ENCODE measurements around the gene NUDT1. TPM values are rescaled to one million over a fixed set of nuclear protein-coding genes. Genes with fewer than 3 reads are reported as not detected.

The NUDT1 gene
- total RNA-seq, 3 donors from 2014 or later, result 83.7 to 105 (median 96.8) TPM

GRCh38 chr7:2272031-2272430 is 30.0 kb downstream of the NUDT1 start:
- Mint-ChIP-seq H3K9me3 (no peaks in the 10 kb centered on the region), H3K36me3 (ENCODE audit: insufficient read depth) (peaks cover 11% of the 10 kb centered on the region), H3K27me3 (ENCODE audit: low read depth) (no peaks in the 10 kb centered on the region), H3K4me1 (ENCODE audit: low read depth) (no peaks in the 10 kb centered on the region), H3K4me3 (no peak overlapping the region)
- no peak for DNase-seq
- no peak for ATAC-seq

GRCh38 chr7:2273866-2274265 is 31.8 kb downstream of the NUDT1 start:
- Mint-ChIP-seq H3K27me3 (ENCODE audit: low read depth) (no peaks in the 10 kb centered on the region), H3K4me1 (ENCODE audit: low read depth) (no peaks in the 10 kb centered on the region), H3K9me3 (no peaks in the 10 kb centered on the region), H3K4me3 (no peak overlapping the region), H3K36me3 (ENCODE audit: insufficient read depth) (peaks cover 11% of the 10 kb centered on the region)
- no peak for ATAC-seq
- DNase-seq, result no peak

- DNase-seq (no peak), ATAC-seq (no peak)
Observed at GRCh38 chr7:2274666-2275065, 32.6 kb downstream of the NUDT1 start.

GRCh38 chr7:2275101-2275500 is 33.1 kb downstream of the NUDT1 start:
- H3K4me1 Mint-ChIP-seq (ENCODE audit: low read depth), result no peaks in the 10 kb centered on the region
- no peak overlapping the region for H3K4me3 Mint-ChIP-seq
- no peaks in the 10 kb centered on the region for H3K27me3 Mint-ChIP-seq (ENCODE audit: low read depth)
- no peak for ATAC-seq
- H3K36me3 Mint-ChIP-seq (ENCODE audit: insufficient read depth), result peaks cover 8% of the 10 kb centered on the region
- H3K9me3 Mint-ChIP-seq, result no peaks in the 10 kb centered on the region
- no peak for DNase-seq

More at GRCh38 chr7:2274666-2275065, 32.6 kb downstream of the NUDT1 start:
- Mint-ChIP-seq H3K4me3 (no peak overlapping the region), H3K4me1 (ENCODE audit: low read depth) (no peaks in the 10 kb centered on the region), H3K36me3 (ENCODE audit: insufficient read depth) (peaks cover 8% of the 10 kb centered on the region), H3K9me3 (no peaks in the 10 kb centered on the region), H3K27me3 (ENCODE audit: low read depth) (no peaks in the 10 kb centered on the region)

- ATAC-seq, result no peak
- no peaks in the 10 kb centered on the region for H3K27me3 Mint-ChIP-seq (ENCODE audit: low read depth)
- no peak for DNase-seq
- no peaks in the 10 kb centered on the region for H3K4me1 Mint-ChIP-seq (ENCODE audit: low read depth)
- H3K9me3 Mint-ChIP-seq, result no peaks in the 10 kb centered on the region
- no peak overlapping the region for H3K4me3 Mint-ChIP-seq
- peaks cover 8% of the 10 kb centered on the region for H3K36me3 Mint-ChIP-seq (ENCODE audit: insufficient read depth)
Observed at GRCh38 chr7:2276107-2276506, 34.1 kb downstream of the NUDT1 start.

- Mint-ChIP-seq H3K4me3 (no peak overlapping the region), H3K4me1 (ENCODE audit: low read depth) (peaks cover 2% of the 10 kb centered on the region), H3K9me3 (no peaks in the 10 kb centered on the region), H3K36me3 (ENCODE audit: insufficient read depth) (peaks cover 3% of the 10 kb centered on the region), H3K27me3 (ENCODE audit: low read depth) (no peaks in the 10 kb centered on the region)
- ATAC-seq, result no peak
- no peak for DNase-seq
Observed at GRCh38 chr7:2278026-2278425, 36.0 kb downstream of the NUDT1 start.

GRCh38 chr7:2279896-2280295 is 37.9 kb downstream of the NUDT1 start:
- H3K4me1 Mint-ChIP-seq (ENCODE audit: low read depth), result peaks cover 2% of the 10 kb centered on the region
- H3K9me3 Mint-ChIP-seq, result no peaks in the 10 kb centered on the region
- ATAC-seq, result no peak
- H3K27me3 Mint-ChIP-seq (ENCODE audit: low read depth), result no peaks in the 10 kb centered on the region
- H3K4me3 Mint-ChIP-seq, result no peak overlapping the region
- no peak for DNase-seq
- H3K36me3 Mint-ChIP-seq (ENCODE audit: insufficient read depth), result no peaks in the 10 kb centered on the region

GRCh38 chr7:2280424-2280823 is 38.4 kb downstream of the NUDT1 start:
- H3K9me3 Mint-ChIP-seq, result no peaks in the 10 kb centered on the region
- no peaks in the 10 kb centered on the region for H3K36me3 Mint-ChIP-seq (ENCODE audit: insufficient read depth)

GRCh38 chr7:2281541-2281940 is 39.5 kb downstream of the NUDT1 start:
- Mint-ChIP-seq H3K9me3 (no peaks in the 10 kb centered on the region), H3K36me3 (ENCODE audit: insufficient read depth) (no peaks in the 10 kb centered on the region), H3K27me3 (ENCODE audit: low read depth) (no peaks in the 10 kb centered on the region), H3K4me1 (ENCODE audit: low read depth) (peaks cover 2% of the 10 kb centered on the region), H3K4me3 (no peak overlapping the region)
- ATAC-seq (no peak), DNase-seq (no peak)

More at GRCh38 chr7:2280424-2280823, 38.4 kb downstream of the NUDT1 start:
- ATAC-seq, result no peak
- peaks cover 2% of the 10 kb centered on the region for H3K4me1 Mint-ChIP-seq (ENCODE audit: low read depth)
- H3K27me3 Mint-ChIP-seq (ENCODE audit: low read depth), result no peaks in the 10 kb centered on the region
- H3K4me3 Mint-ChIP-seq, result no peak overlapping the region
- DNase-seq, result no peak

GRCh38 chr7:2282185-2282751 is 40.2 kb downstream of the NUDT1 start:
- H3K36me3 Mint-ChIP-seq (ENCODE audit: insufficient read depth), result no peaks in the 10 kb centered on the region
- no peak for DNase-seq
- no peak for ATAC-seq
- H3K27me3 Mint-ChIP-seq (ENCODE audit: low read depth), result no peaks in the 10 kb centered on the region
- no peaks in the 10 kb centered on the region for H3K9me3 Mint-ChIP-seq
- no peak overlapping the region for H3K4me3 Mint-ChIP-seq
- peaks cover 2% of the 10 kb centered on the region for H3K4me1 Mint-ChIP-seq (ENCODE audit: low read depth)

- ATAC-seq, result no peak
- H3K36me3 Mint-ChIP-seq (ENCODE audit: insufficient read depth), result no peaks in the 10 kb centered on the region
Observed at GRCh38 chr7:2283074-2283473, 41.0 kb downstream of the NUDT1 start.

GRCh38 chr7:2287745-2288144 is 45.7 kb downstream of the NUDT1 start:
- Mint-ChIP-seq H3K9me3 (no peaks in the 10 kb centered on the region), H3K36me3 (ENCODE audit: insufficient read depth) (peaks cover 2% of the 10 kb centered on the region), H3K4me3 (no peak overlapping the region), H3K27me3 (ENCODE audit: low read depth) (no peaks in the 10 kb centered on the region), H3K4me1 (ENCODE audit: low read depth) (no peaks in the 10 kb centered on the region)
- DNase-seq (no peak), ATAC-seq (no peak)

More at GRCh38 chr7:2283074-2283473, 41.0 kb downstream of the NUDT1 start:
- H3K9me3 Mint-ChIP-seq, result no peaks in the 10 kb centered on the region
- no peaks in the 10 kb centered on the region for H3K27me3 Mint-ChIP-seq (ENCODE audit: low read depth)
- DNase-seq, result no peak
- H3K4me1 Mint-ChIP-seq (ENCODE audit: low read depth), result peaks cover 2% of the 10 kb centered on the region
- H3K4me3 Mint-ChIP-seq, result no peak overlapping the region

GRCh38 chr7:2288503-2288902 is 46.5 kb downstream of the NUDT1 start:
- Mint-ChIP-seq H3K36me3 (ENCODE audit: insufficient read depth) (peaks cover 2% of the 10 kb centered on the region), H3K4me3 (no peak overlapping the region), H3K27me3 (ENCODE audit: low read depth) (no peaks in the 10 kb centered on the region), H3K9me3 (no peaks in the 10 kb centered on the region), H3K4me1 (ENCODE audit: low read depth) (no peaks in the 10 kb centered on the region)
- no peak for ATAC-seq
- DNase-seq, result no peak

GRCh38 chr7:2289111-2289586 is 47.1 kb downstream of the NUDT1 start:
- H3K4me3 Mint-ChIP-seq, result no peak overlapping the region
- no peaks in the 10 kb centered on the region for H3K4me1 Mint-ChIP-seq (ENCODE audit: low read depth)
- H3K27me3 Mint-ChIP-seq (ENCODE audit: low read depth), result no peaks in the 10 kb centered on the region
- DNase-seq (no peak), ATAC-seq (no peak)
- H3K9me3 Mint-ChIP-seq, result no peaks in the 10 kb centered on the region
- peaks cover 2% of the 10 kb centered on the region for H3K36me3 Mint-ChIP-seq (ENCODE audit: insufficient read depth)

GRCh38 chr7:2289621-2290020 is 47.6 kb downstream of the NUDT1 start:
- no peaks in the 10 kb centered on the region for H3K27me3 Mint-ChIP-seq (ENCODE audit: low read depth)
- H3K9me3 Mint-ChIP-seq, result no peaks in the 10 kb centered on the region
- no peak overlapping the region for H3K4me3 Mint-ChIP-seq
- no peaks in the 10 kb centered on the region for H3K4me1 Mint-ChIP-seq (ENCODE audit: low read depth)
- peaks cover 2% of the 10 kb centered on the region for H3K36me3 Mint-ChIP-seq (ENCODE audit: insufficient read depth)
- DNase-seq, result no peak
- no peak for ATAC-seq
